PFSK-1 (cell line): ENCODE results near the gene HMGN4.

ENCODE experiments used
- FOXP2 ChIP-seq: optimal IDR thresholded peaks from 2 replicates; pipeline ENCODE3; 2011; ENCODE audit warnings: borderline replicate concordance, control low read depth, inconsistent platforms; ENCODE audit not compliant: insufficient read depth; ENCODE audit errors: extremely low read length, extremely low read depth
- POLR2AphosphoS5 ChIP-seq: IDR thresholded peaks from 2 replicates; pipeline ENCODE4 v1.6.1; 2012; ENCODE audit warnings: low read depth, mild to moderate bottlenecking, control low read depth, low read length, moderate library complexity
- SIN3A ChIP-seq: IDR thresholded peaks from 2 replicates; pipeline ENCODE4 v1.6.1; 2012; ENCODE audit warnings: mild to moderate bottlenecking, low read length, moderate library complexity, borderline replicate concordance; ENCODE audit not compliant: insufficient read depth
- TAF1 ChIP-seq: IDR thresholded peaks from 2 replicates; pipeline ENCODE4 v1.6.1; 2012; ENCODE audit warnings: low read length, control low read depth, borderline replicate concordance; ENCODE audit not compliant: insufficient read depth
- TF ChIP-seq, protein P1 (sequence below), 2 experiments: IDR thresholded peaks; 2 replicates each; pipeline versions ENCODE4 v1.6.1 to v1.8.0; 2011 to 2012; ENCODE audit warnings: low read depth in 2 of 2, low read length in 2 of 2, control low read depth in 1 of 2, inconsistent platforms in 1 of 2, mild to moderate bottlenecking in 1 of 2, moderate library complexity in 1 of 2; ENCODE audit not compliant: insufficient read depth in 1 of 2

DNA sequence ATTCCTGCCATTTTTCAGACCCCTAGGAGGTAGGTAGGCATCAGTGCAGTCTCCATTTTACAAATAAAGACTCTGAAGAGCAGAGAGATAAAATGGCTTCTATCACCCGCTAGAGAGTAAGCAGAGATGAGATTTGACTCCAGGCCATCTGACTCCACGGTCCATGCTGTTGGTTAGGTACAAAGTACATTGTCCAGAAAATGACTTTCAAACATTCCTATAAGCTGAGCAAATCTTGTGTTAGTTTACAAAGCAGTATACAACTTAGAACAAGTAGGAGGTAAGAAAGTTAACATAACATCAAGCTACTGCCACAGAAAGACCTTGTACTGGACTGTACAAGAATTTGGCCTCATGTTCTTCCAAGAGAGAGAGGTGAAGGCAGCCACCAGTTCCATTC is 23.2 kb upstream of the HMGN4 start:
- TF ChIP-seq TAF1, result no peak
- no peak for TF ChIP-seq POLR2AphosphoS5
- TF ChIP-seq, protein P1, sequence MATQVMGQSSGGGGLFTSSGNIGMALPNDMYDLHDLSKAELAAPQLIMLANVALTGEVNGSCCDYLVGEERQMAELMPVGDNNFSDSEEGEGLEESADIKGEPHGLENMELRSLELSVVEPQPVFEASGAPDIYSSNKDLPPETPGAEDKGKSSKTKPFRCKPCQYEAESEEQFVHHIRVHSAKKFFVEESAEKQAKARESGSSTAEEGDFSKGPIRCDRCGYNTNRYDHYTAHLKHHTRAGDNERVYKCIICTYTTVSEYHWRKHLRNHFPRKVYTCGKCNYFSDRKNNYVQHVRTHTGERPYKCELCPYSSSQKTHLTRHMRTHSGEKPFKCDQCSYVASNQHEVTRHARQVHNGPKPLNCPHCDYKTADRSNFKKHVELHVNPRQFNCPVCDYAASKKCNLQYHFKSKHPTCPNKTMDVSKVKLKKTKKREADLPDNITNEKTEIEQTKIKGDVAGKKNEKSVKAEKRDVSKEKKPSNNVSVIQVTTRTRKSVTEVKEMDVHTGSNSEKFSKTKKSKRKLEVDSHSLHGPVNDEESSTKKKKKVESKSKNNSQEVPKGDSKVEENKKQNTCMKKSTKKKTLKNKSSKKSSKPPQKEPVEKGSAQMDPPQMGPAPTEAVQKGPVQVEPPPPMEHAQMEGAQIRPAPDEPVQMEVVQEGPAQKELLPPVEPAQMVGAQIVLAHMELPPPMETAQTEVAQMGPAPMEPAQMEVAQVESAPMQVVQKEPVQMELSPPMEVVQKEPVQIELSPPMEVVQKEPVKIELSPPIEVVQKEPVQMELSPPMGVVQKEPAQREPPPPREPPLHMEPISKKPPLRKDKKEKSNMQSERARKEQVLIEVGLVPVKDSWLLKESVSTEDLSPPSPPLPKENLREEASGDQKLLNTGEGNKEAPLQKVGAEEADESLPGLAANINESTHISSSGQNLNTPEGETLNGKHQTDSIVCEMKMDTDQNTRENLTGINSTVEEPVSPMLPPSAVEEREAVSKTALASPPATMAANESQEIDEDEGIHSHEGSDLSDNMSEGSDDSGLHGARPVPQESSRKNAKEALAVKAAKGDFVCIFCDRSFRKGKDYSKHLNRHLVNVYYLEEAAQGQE (IDR thresholded peaks at IDR 0.05; ENCODE audit: insufficient read depth in 1 of 2, low read depth in 2 of 2, low read length in 2 of 2), result no peak
- no peak for TF ChIP-seq SIN3A
- no peak for TF ChIP-seq FOXP2
